Mesodermal cell (in vitro differentiated cells): Measurements from ENCODE around the gene ZZZ3.
"Not testable (repeated sequence)": the region's sequence is repeated elsewhere in the genome, so short reads cannot be mapped to it uniquely, and the experiment has no call there.

Source experiments
- H3K27ac ChIP-seq: 2 replicates; pipeline ENCODE4 v1.7.0; 2013; ENCODE audit warnings: mild to moderate bottlenecking, low read depth, low read length, moderate library complexity; ENCODE audit not compliant: severe bottlenecking
- H3K36me3 ChIP-seq: 2 replicates; pipeline ENCODE4 v1.7.1; 2013; ENCODE audit warnings: mild to moderate bottlenecking, low read length, moderate library complexity; ENCODE audit not compliant: control insufficient read depth, insufficient read depth
- H3K4me1 ChIP-seq: one replicate; pipeline ENCODE4 v1.7.1; 2013; ENCODE audit warnings: mild to moderate bottlenecking, low read length; ENCODE audit not compliant: insufficient read depth, control insufficient read depth, poor library complexity, severe bottlenecking
- H3K4me3 ChIP-seq: 2 replicates; pipeline ENCODE4 v1.7.0; 2013; ENCODE audit warnings: low read length, control low read depth, mild to moderate bottlenecking; ENCODE audit not compliant: insufficient read depth, poor library complexity, severe bottlenecking; ENCODE audit errors: extremely low read depth
- H3K9me3 ChIP-seq: 2 replicates; pipeline ENCODE4 v1.7.1; 2013; ENCODE audit warnings: mild to moderate bottlenecking, low read length, moderate library complexity; ENCODE audit not compliant: control insufficient read depth
- WGBS, 2 experiments: methylation state at CpG; one replicate each; pipeline ENCODE4 v1.1.5; 2013; ENCODE audit warnings: missing lambda C conversion rate in 2 of 2; ENCODE audit not compliant: insufficient coverage in 2 of 2; 5-methylcytosine and 5-hydroxymethylcytosine counted together

Gene ZZZ3

DNA sequence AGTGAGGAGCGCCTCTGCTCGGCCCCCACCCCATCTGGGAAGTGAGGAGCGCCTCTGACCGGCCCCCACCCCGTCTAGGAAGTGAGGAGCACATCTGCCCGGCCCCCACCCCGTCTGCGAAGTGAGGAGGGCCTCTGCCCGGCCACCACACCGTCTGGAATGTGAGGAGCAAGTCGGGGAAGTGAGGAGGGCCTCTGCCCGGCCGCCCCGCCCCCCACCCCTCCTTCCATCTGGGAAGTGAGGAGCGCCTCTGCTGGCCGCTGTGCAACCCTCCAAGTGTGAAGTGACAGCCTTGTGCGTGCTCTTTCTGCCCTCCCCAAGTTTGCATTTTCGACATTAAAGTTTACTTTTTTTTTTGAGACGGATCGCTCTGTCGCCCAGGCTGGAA is 5.1 kb upstream of the ZZZ3 start:
- H3K4me1 ChIP-seq = peaks cover 8% of the 10 kb centered on the region
- peaks cover 13% of the 10 kb centered on the region for H3K36me3 ChIP-seq
- no peaks in the 10 kb centered on the region for H3K9me3 ChIP-seq
- no peak overlapping the region for H3K4me3 ChIP-seq
- WGBS, 2 experiments = 61 to 80% methylated on average over 6 to 7 of the region's 21 CpGs
- no peak overlapping the region for H3K27ac ChIP-seq

DNA sequence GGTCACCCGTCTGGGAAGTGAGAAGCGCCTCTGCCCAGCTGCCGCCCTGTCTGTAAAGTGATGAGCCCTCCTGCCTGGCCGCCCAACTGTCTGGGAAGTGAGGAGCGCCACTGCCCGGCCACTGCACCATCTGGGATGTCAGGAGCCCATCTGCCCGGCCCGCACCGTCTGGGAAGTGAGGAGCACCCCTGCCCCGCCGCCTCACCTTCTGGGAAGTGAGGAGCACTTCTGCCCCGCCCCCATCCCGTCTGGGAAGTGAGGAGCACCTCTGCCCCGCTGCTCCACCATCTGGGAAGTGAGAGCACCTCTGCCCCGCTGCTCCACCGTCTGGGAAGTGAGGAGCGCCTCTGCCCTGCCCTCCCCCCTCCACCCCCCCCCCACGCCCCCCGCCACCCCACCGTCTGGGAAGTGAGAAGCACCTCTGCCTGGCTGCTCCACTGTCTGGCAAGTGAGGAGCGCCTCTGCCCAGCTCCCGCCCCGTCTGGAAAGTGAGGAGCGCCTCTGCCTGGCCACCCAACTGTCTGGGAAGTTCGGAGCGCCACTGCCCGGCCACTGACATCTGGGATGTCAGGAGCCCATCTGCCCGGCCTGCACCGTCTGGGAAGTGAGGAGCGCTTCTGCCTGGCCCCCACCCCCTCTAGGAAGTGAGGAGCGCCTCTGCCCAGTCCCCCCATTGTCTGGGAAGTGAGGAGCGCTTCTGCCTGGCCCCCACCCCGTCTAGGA is 4.5 kb upstream of the ZZZ3 start:
- no peak overlapping the region for H3K4me3 ChIP-seq
- 93 to 95% methylated on average over 18 to 23 of the region's 33 CpGs for WGBS, 2 experiments
- H3K36me3 ChIP-seq = peaks cover 9% of the 10 kb centered on the region
- H3K4me1 ChIP-seq = peaks cover 8% of the 10 kb centered on the region
- no peak overlapping the region for H3K27ac ChIP-seq
- H3K9me3 ChIP-seq = no peaks in the 10 kb centered on the region

DNA sequence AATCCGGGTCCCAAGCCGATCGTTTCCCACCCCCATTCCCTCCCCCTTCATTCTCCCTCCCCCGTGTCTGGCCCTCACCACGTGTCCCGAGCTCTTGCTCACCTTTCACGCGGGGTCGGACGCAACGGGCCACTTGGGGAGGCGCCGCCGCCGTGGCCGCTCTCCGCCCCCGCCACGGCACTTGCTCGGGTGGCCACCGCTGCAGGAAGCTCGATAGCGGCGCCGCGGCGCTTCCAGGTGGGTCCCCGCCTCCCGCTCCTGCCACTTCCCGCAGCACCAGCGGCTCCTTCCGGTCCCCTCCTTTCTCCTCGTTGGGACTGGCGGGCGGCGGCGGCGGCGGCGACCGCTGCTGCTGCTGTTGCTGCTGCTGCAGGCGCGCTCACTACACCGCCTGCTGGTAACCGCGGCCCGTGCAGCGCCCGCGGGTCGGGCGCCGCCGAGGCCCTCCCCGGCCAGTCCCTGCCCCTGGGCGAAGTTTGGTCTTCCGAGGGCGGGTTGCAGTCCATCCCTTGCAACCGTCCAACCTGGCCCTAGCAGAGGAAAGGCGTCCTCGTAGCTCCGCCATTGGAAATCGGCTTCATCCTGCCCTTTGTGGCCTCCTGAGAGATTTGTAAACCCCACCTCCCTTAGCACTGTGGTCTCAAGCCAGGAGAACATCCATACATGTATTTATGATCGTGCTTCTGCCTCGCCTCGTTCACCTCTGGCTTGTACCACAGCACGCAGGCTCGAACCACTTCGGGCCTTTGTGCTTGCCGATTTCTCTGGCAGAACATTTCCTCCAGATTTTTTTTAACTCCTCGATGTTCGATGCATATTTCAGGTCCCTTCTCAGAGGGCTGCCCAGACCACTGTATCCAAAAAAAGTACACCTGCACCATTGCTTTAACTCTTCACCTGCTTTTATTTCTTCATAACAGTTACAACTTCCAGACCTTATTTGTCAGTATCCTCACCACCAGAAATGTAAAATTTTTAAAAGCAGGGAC is 996 bp upstream of the ZZZ3 start:
- 0 to 1% methylated on average over 58 to 66 of the region's 72 CpGs for WGBS, 2 experiments
- Histone ChIP-seq H3K36me3 (peaks cover 4% of the 10 kb centered on the region), H3K4me1 (peaks cover 8% of the 10 kb centered on the region), H3K9me3 (no peaks in the 10 kb centered on the region), H3K4me3 (peak overlapping the region; percentile 85), H3K27ac (peak overlapping the region; percentile 99)

DNA sequence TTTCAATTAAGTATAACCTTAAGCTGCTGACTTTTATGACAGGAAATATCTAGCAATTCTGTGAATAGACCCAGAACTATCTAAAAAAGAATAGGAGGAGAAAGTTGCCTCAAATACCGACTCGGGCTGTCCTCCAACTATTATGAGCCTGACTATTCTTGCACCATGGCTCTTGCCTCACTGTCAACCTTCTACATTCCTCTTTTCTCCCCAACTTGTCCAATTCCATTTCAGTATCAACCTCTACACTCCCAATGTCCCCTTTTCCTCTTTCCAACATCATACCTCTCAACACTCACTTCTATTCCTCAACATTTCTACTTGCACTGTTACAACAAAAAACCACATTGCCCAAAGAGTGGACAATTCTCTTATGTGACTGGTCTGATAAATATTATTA is 2.3 kb downstream of the ZZZ3 start:
- Histone ChIP-seq H3K9me3 (no peaks in the 10 kb centered on the region), H3K4me3 (no peak overlapping the region), H3K4me1 (peaks cover 8% of the 10 kb centered on the region), H3K36me3 (no peaks in the 10 kb centered on the region), H3K27ac (no peak overlapping the region)
- 67 to 100% methylated on average over 1 to 2 of the region's 2 CpGs for WGBS, 2 experiments

DNA sequence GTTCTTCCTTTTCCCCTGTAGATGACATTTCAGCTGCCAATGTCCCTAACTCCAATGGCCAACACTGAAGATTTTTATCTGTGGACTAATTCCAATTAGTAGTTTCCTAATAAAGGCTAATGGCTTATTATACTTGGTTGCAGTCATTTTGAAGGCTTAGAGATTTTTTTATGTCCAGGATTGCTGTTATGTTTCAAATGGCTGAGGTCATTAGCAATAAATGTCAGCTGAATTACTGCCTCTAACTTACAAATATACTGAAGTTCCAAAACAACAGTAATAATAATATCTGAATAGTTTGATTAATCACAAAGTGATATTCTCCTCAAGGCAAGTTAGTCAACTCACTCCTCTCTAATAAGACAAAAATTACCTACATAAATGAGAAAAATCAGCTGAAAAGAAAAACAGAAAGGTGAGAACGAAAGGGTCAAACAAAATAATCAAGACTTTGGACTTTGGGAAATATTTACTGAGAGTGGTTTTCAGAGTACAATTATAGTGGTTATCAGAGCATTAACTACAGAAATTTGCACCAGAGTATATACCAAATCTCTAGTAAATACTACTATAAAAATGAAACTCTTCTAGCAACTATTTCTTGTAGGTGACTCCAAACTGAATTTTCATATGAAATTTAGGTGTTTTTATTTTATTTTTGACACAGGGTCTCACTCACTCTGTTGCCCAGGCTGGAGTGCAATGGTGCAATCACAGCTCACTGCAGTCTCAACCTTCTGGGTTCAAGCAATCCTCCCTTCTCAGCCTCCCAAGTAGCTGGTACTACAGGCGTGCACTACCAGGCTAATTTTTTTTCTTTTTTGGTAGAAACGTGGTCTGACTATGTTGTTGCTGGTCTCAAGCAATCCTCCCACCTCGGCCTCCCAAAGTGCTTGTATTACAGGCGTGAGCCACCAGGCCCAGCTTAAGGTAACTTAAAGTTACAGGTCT is 3.5 kb downstream of the ZZZ3 start:
- WGBS, 2 experiments = 93 to 100% methylated on average over 3 of the region's 5 CpGs
- peaks cover 1% of the 10 kb centered on the region for H3K4me1 ChIP-seq
- no peaks in the 10 kb centered on the region for H3K9me3 ChIP-seq
- no peaks in the 10 kb centered on the region for H3K36me3 ChIP-seq
- no peak overlapping the region for H3K4me3 ChIP-seq
- no peak overlapping the region for H3K27ac ChIP-seq

DNA sequence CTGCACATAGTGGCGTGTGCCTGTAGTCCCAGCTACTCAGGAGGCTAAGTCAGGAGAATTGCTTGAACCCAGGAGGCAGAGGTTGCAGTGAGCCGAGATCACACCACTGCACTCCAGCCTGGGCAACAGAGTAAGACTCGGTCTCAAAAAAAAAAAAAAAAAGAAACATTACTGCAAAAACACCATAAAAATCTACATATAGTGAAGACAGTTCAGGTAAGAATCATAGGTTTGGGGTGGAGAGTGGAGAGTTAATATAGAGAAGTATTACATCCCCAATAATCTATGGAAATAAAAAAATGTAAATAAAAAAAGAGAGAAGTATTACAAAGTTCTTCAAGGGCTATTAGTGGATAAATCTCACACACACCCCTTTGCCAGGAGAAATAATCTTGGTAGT is 7.7 kb downstream of the ZZZ3 start:
- not testable (repeated sequence) for H3K36me3 ChIP-seq, H3K4me1 ChIP-seq, H3K27ac ChIP-seq, H3K4me3 ChIP-seq, H3K9me3 ChIP-seq
- 71 to 100% methylated on average over 1 of the region's 3 CpGs for WGBS, 2 experiments

DNA sequence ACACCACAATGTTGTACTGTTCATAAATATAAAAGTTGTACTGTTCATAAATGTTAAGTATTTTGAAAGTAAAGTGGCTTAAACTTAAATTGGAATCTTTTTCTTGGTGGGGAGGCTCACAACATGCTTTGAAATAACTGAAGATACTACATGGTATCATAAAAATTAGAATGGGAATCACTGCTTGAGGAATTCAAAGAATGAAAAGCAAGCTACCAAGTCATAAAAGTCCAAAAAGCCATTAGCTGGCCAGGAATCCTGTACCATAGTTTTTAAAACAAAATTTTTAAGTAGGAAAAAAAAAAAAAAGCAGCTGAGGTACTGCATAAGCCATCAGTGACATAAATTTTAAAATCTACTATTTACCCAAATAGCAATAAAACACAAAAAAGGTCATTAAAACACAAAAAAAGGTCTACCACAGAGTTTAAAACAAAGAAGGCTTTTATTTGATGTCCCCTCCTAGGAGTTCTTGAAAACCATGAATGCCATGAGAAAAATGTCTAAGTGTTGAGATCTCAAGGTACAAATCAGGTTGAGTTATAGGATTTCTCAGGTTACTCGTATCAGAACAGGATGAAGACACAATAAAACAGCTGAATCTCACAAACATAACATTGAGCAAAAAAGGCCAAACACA is 8.6 kb downstream of the ZZZ3 start:
- no peaks in the 10 kb centered on the region for H3K4me1 ChIP-seq
- no CpG with 5 or more reads among the region's 1 CpG for WGBS, 2 experiments
- H3K27ac ChIP-seq = no peak overlapping the region
- no peak overlapping the region for H3K4me3 ChIP-seq
- H3K9me3 ChIP-seq = no peaks in the 10 kb centered on the region
- H3K36me3 ChIP-seq = no peaks in the 10 kb centered on the region

DNA sequence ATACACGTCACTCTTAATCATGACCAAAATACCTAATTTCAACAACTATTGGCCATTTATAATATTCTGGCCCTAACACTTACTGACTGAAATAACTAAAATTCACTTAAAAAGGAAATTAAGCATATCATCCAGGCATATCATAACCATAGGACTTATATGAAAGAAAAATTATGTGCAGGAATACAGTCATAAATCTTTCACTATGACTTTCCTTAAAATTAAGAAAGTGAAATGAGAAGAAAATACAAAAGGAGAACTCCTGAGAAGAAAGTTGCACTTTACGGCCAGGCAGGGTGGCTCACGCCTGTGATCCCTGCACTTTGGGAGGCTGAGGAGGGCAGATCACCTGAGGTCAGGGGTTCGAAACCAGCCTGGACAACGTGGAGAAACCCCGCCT is 9.4 kb downstream of the ZZZ3 start:
- Histone ChIP-seq H3K9me3 (no peaks in the 10 kb centered on the region), H3K36me3 (no peaks in the 10 kb centered on the region), H3K27ac (no peak overlapping the region), H3K4me3 (no peak overlapping the region), H3K4me1 (no peaks in the 10 kb centered on the region)
- WGBS, 2 experiments = 82 to 94% methylated on average over 5 to 6 of the region's 6 CpGs

DNA sequence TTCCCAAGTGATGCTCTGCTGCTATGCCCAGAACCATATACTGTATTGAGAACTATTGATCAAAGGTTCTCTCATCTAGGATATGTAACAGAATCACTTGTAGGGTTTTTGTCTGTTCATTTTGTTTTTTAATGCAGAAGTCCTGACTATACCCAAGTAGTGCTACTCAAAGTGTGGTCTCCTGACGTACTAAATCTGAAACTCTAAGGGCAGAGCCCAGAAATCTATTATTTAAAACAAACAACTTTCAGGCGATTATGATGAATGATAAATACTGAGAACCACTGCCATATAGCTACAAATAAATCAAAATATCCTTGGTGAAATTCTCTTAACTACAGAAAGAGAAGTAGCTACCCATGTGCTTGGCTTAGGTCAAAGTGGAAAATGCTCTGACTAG is 10.1 kb downstream of the ZZZ3 start:
- Histone ChIP-seq H3K9me3 (no peaks in the 10 kb centered on the region), H3K27ac (no peak overlapping the region), H3K4me3 (no peak overlapping the region), H3K4me1 (no peaks in the 10 kb centered on the region), H3K36me3 (no peaks in the 10 kb centered on the region)
- no CpG with 5 or more reads among the region's 2 CpGs for WGBS, 2 experiments

DNA sequence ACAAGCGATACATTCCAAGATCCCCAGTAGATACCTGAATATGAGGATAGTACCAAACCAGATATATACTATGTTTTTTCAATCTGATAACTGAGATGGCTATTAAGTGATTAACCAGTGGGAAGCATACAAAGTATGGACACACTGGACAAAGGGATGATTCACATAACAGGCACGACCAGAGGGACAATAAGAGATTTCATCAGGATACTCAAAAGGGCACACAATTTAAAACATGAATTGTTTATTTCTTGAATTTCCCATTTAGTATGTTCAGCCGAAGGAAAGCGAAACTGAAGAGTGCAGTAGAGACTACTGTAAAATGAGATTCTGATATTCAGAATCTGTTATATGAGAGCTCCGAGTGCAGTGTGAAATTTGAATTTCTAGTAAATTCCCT is 10.6 kb downstream of the ZZZ3 start:
- H3K9me3 ChIP-seq = no peaks in the 10 kb centered on the region
- H3K4me1 ChIP-seq = no peaks in the 10 kb centered on the region
- H3K4me3 ChIP-seq = no peak overlapping the region
- H3K27ac ChIP-seq = no peak overlapping the region
- WGBS, 2 experiments = 100% methylated on average over 1 to 2 of the region's 5 CpGs
- H3K36me3 ChIP-seq = no peaks in the 10 kb centered on the region
